ENCODE results near the gene DPP10.

Gene DPP10

GRCh38 chr2:114526841-114527240 is 84.4 kb downstream of the DPP10 start:
- no peaks in the 10 kb centered on the region for H3K9me3 ChIP-seq
- H3K27ac ChIP-seq, result no peak overlapping the region
- TF ChIP-seq CTCF (IDR thresholded peaks at IDR 0.05), result no peak
- H3K4me1 ChIP-seq (ENCODE audit: control insufficient read depth in 1 of 2, insufficient read depth in 1 of 2, low read depth in 1 of 2, low read length in 1 of 2), result no peaks in the 10 kb centered on the region
- H3K27me3 ChIP-seq, result no peaks in the 10 kb centered on the region
- no peaks in the 10 kb centered on the region for H3K36me3 ChIP-seq
- no peak overlapping the region for H3K4me3 ChIP-seq (ENCODE audit: low read depth in 1 of 2, low read length in 1 of 2)

GRCh38 chr2:114527330-114527983 is 85.0 kb downstream of the DPP10 start:
- no peak for TF ChIP-seq CTCF (IDR thresholded peaks at IDR 0.05)
- no peaks in the 10 kb centered on the region for H3K4me1 ChIP-seq (ENCODE audit: control insufficient read depth in 1 of 2, insufficient read depth in 1 of 2, low read depth in 1 of 2, low read length in 1 of 2)
- H3K27me3 ChIP-seq, result no peaks in the 10 kb centered on the region
- no peaks in the 10 kb centered on the region for H3K36me3 ChIP-seq
- H3K4me3 ChIP-seq (ENCODE audit: low read depth in 1 of 2, low read length in 1 of 2), result no peak overlapping the region
- H3K9me3 ChIP-seq, result no peaks in the 10 kb centered on the region
- no peak overlapping the region for H3K27ac ChIP-seq

GRCh38 chr2:114534116-114535084 is 92.0 kb downstream of the DPP10 start:
- no peak overlapping the region for H3K4me3 ChIP-seq (ENCODE audit: low read depth in 1 of 2, low read length in 1 of 2)
- H3K27me3 ChIP-seq, result no peaks in the 10 kb centered on the region
- no peaks in the 10 kb centered on the region for H3K36me3 ChIP-seq
- H3K9me3 ChIP-seq, result no peaks in the 10 kb centered on the region
- TF ChIP-seq CTCF (IDR thresholded peaks at IDR 0.05), result no peak
- H3K4me1 ChIP-seq (ENCODE audit: control insufficient read depth in 1 of 2, insufficient read depth in 1 of 2, low read depth in 1 of 2, low read length in 1 of 2), result no peaks in the 10 kb centered on the region
- no peak overlapping the region for H3K27ac ChIP-seq

- H3K4me3 ChIP-seq (ENCODE audit: low read depth in 1 of 2, low read length in 1 of 2), result no peak overlapping the region
- TF ChIP-seq CTCF (IDR thresholded peaks at IDR 0.05), result no peak
- H3K27ac ChIP-seq, result no peak overlapping the region
Measured at GRCh38 chr2:114537777-114538176, 95.3 kb downstream of the DPP10 start.

GRCh38 chr2:114542695-114543094 is 100.3 kb downstream of the DPP10 start:
- Histone ChIP-seq H3K4me3 (ENCODE audit: low read depth in 1 of 2, low read length in 1 of 2) (no peak overlapping the region), H3K4me1 (ENCODE audit: control insufficient read depth in 1 of 2, insufficient read depth in 1 of 2, low read depth in 1 of 2, low read length in 1 of 2) (no peaks in the 10 kb centered on the region), H3K9me3 (no peaks in the 10 kb centered on the region), H3K27ac (no peak overlapping the region), H3K27me3 (peaks cover 4% of the 10 kb centered on the region), H3K36me3 (no peaks in the 10 kb centered on the region)
- no peak for TF ChIP-seq CTCF (IDR thresholded peaks at IDR 0.05)

More at GRCh38 chr2:114537777-114538176, 95.3 kb downstream of the DPP10 start:
- no peaks in the 10 kb centered on the region for H3K9me3 ChIP-seq
- no peaks in the 10 kb centered on the region for H3K36me3 ChIP-seq
- H3K4me1 ChIP-seq (ENCODE audit: control insufficient read depth in 1 of 2, insufficient read depth in 1 of 2, low read depth in 1 of 2, low read length in 1 of 2), result no peaks in the 10 kb centered on the region
- H3K27me3 ChIP-seq, result no peaks in the 10 kb centered on the region

All from neutrophil (primary cell).